Measurements from ENCODE around the gene PNCK. TPM values are rescaled to one million over a fixed set of nuclear protein-coding genes. Genes with fewer than 3 reads are reported as not detected.
A peak's percentile ranks its signal among the peaks of the same experiment; 100 is the strongest.

PNCK gene
- total RNA-seq, 4 donors from 2014 or later = 0.83 TPM; not detected in 3

DNA sequence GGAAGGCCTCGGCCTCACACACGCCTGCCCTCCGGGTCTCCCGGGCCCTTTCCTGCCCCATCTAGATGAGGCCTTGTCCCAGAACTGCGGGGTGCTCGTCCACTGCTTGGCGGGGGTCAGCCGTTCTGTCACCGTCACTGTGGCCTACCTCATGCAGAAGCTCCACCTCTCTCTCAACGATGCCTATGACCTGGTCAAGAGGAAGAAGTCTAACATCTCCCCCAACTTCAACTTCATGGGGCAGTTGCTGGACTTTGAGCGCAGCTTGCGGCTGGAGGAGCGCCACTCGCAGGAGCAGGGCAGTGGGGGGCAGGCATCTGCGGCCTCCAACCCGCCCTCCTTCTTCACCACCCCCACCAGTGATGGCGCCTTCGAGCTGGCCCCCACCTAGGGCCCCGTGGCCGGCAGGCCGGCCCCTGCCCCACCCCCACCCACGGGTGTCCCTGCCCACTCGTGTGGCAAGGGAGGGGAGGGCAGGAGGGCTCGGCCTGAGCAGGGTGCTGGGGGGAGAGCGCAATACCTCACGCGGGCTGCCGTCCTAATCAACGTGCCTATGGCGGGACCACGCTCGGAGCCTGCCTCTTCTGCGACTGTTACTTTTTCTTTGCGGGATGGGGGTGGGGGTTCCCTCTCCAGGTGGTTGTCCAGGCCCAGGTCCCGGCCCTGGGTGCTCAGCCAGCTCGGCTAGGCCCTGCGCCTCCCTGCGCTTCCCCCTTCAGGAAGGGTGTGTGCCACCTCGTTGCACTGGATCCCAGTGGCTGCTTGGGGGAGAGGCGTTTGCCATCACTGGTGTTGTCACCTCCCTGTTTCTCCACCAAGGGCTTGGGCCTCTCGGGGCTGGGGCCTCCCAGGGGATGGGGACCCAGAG, 23.5 kb downstream of the PNCK start:
- Histone ChIP-seq H3K9me3 (no peaks in the 10 kb centered on the region), H3K36me3 (no peaks in the 10 kb centered on the region), H3K4me1 (peaks cover 0 to 10% of the 10 kb centered on the region in 2 donors), H3K4me3 (replicated peaks in 1 of 3) (no peak overlapping the region), H3K27me3 (peaks cover 10% of the 10 kb centered on the region), H3K27ac (no peak overlapping the region)
- intact Hi-C loops (cut with DNase I) = no loop called here
- no peak for TF ChIP-seq POLR2A (IDR thresholded peaks at IDR 0.05)
- TF ChIP-seq, protein P1, sequence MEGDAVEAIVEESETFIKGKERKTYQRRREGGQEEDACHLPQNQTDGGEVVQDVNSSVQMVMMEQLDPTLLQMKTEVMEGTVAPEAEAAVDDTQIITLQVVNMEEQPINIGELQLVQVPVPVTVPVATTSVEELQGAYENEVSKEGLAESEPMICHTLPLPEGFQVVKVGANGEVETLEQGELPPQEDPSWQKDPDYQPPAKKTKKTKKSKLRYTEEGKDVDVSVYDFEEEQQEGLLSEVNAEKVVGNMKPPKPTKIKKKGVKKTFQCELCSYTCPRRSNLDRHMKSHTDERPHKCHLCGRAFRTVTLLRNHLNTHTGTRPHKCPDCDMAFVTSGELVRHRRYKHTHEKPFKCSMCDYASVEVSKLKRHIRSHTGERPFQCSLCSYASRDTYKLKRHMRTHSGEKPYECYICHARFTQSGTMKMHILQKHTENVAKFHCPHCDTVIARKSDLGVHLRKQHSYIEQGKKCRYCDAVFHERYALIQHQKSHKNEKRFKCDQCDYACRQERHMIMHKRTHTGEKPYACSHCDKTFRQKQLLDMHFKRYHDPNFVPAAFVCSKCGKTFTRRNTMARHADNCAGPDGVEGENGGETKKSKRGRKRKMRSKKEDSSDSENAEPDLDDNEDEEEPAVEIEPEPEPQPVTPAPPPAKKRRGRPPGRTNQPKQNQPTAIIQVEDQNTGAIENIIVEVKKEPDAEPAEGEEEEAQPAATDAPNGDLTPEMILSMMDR (IDR thresholded peaks at IDR 0.05) = no peak
- no peak for DNase-seq
- WGBS, 2 donors = 48 to 100% methylated on average over 1 to 3 of the region's 41 CpGs

DNA sequence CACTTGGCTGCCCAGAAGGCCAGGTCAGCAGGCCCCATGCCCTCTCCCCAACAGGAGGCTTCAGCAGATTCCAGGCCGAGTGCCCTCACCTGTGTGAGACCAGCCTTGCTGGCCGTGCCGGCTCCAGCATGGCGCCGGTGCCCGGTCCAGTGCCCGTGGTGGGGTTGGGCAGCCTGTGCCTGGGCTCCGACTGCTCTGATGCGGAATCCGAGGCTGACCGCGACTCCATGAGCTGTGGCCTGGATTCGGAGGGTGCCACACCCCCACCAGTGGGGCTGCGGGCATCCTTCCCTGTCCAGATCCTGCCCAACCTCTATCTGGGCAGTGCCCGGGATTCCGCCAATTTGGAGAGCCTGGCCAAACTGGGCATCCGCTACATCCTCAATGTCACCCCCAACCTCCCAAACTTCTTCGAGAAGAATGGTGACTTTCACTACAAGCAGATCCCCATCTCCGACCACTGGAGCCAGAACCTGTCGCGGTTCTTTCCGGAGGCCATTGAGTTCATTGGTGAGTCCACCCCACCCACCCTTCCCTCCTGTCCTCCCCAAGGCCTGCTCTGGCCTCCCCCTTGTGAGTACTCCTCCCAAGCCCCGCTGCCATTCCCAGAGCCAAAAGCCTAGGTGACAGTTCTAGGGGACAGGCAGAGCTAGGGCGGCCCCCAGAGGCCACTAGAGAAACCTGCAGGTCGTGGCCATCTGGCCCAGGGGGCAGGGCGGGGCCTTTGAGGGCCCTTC, 24.3 kb downstream of the PNCK start:
- 88 to 90% methylated on average over 12 to 13 of the region's 26 CpGs for WGBS, 2 donors
- peak; percentile 38 to 42 for DNase-seq

DNA sequence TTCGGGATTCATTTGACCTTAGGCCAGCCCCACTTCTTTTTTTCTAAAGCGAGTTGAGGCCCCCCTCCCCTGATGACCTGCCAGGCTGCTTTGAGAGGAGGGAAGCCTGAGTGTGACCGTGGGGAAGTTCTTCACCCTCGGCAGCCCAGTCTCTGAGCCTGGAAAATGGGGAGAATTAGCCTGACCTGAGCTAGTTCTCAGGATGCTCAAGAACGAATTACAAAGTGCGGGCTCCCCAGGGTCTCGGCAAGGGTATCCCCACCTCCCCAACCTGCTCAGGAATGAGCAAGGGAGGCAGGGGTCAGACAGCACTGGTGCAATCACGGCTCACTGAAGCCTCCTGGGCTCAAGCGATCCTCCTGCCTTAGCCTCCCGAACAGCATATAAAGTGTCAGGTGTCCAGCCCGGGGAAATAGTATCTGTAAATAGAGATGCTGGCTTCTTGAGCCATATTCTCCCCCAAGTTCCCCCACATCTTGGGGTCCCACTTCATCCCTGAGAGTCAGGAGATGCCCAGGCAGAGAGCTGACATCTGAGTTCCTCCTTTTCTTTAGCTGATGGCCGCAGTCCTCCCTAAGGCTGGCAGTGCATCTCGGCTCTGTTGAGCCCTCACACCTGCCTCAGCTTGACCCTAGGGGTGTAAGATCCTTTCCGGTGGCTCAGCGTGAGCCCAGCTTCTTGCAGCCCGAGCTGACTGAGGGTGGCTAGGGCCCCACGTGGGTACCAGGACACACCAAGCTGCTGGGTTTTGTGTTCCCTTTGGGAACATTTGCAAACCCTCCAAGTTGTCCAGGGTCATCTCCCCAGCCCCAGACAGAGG, 25.0 kb downstream of the PNCK start:
- no peak for DNase-seq
- H3K4me3 ChIP-seq (replicated peaks in 1 of 3) = no peak overlapping the region
- peaks cover 10% of the 10 kb centered on the region for H3K27me3 ChIP-seq
- H3K4me1 ChIP-seq = peaks cover 0 to 10% of the 10 kb centered on the region in 2 donors
- intact Hi-C loops (cut with DNase I) = no loop called here
- WGBS, 2 donors = 64 to 84% methylated on average over 5 to 10 of the region's 17 CpGs
- H3K9me3 ChIP-seq = no peaks in the 10 kb centered on the region
- H3K36me3 ChIP-seq = no peaks in the 10 kb centered on the region
- no peak overlapping the region for H3K27ac ChIP-seq
- TF ChIP-seq, protein P1 (IDR thresholded peaks at IDR 0.05) = no peak
- TF ChIP-seq POLR2A (IDR thresholded peaks at IDR 0.05) = no peak

More for the DNA sequence above, 24.3 kb downstream of the PNCK start:
- no peaks in the 10 kb centered on the region for H3K9me3 ChIP-seq
- H3K4me1 ChIP-seq = peaks cover 0 to 10% of the 10 kb centered on the region in 2 donors
- H3K4me3 ChIP-seq (replicated peaks in 1 of 3) = no peak overlapping the region
- intact Hi-C loops (cut with DNase I) = no loop called here
- H3K27me3 ChIP-seq = peaks cover 10% of the 10 kb centered on the region
- H3K36me3 ChIP-seq = no peaks in the 10 kb centered on the region
- no peak for TF ChIP-seq POLR2A (IDR thresholded peaks at IDR 0.05)
- TF ChIP-seq, protein P1 (IDR thresholded peaks at IDR 0.05) = peak in 3 of 6 experiments; percentile 4 to 27 (median 18)
- no peak overlapping the region for H3K27ac ChIP-seq

DNA sequence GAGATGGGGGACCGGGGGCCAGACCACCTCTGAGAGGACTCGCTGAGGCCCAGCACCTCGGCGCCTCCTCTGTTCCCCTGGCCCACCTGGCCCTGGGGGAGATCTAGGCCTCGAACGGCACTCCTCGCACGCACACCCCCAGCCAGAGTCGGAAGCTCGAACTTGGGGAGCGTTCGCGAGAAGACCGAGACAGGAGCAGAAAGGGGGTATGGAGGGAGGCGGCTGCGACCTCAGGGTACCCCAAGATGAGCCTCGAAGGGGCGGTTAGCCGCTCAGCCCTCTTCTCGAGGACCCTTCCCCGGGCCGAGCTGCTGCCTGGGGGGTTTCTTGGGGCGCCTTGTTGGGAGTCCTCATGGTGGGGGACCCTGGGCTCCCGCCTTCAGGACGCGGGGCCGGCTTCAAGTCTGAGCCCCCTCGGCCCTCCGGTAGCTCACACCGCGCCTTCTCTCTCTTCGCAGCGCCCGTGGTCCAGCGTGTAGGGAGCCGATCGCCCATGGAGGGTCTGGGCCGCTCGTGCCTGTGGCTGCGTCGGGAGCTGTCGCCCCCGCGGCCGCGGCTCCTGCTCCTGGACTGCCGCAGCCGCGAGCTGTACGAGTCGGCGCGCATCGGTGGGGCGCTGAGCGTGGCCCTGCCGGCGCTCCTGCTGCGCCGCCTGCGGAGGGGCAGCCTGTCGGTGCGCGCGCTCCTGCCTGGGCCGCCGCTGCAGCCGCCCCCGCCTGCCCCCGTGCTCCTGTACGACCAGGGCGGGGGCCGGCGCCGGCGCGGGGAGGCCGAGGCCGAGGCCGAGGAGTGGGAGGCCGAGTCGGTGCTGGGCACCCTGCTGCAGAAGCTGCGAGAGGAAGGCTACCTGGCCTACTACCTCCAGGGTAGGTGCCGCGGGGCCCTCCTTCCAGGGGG, 25.9 kb downstream of the PNCK start:
- TF ChIP-seq, protein P1 (IDR thresholded peaks at IDR 0.05) = no peak
- TF ChIP-seq POLR2A (IDR thresholded peaks at IDR 0.05) = no peak
- intact Hi-C loops (cut with DNase I) = no loop called here
- no peak overlapping the region for H3K27ac ChIP-seq
- H3K36me3 ChIP-seq = no peaks in the 10 kb centered on the region
- H3K9me3 ChIP-seq = no peaks in the 10 kb centered on the region
- H3K4me1 ChIP-seq = peaks cover 0 to 10% of the 10 kb centered on the region in 2 donors
- H3K4me3 ChIP-seq (replicated peaks in 1 of 3) = peak overlapping the region in 1 of 3 donors; percentile 12
- DNase-seq = no peak
- WGBS, 2 donors = no CpG with 5 or more reads among the region's 85 CpGs
- H3K27me3 ChIP-seq = peaks cover 10% of the 10 kb centered on the region
